Activated CD4-positive, alpha-beta T cell treated with anti-CD3 and anti-CD28 coated beads, Interleukin-2, amount 50 U/mL, for 1 hour (primary cell): ENCODE measurements around the gene PIK3AP1.

ENCODE experiments used
- DNase-seq: peaks from one replicate; pipeline ENCODE4 v3.0.0-alpha.2; 2020

Gene PIK3AP1

DNA sequence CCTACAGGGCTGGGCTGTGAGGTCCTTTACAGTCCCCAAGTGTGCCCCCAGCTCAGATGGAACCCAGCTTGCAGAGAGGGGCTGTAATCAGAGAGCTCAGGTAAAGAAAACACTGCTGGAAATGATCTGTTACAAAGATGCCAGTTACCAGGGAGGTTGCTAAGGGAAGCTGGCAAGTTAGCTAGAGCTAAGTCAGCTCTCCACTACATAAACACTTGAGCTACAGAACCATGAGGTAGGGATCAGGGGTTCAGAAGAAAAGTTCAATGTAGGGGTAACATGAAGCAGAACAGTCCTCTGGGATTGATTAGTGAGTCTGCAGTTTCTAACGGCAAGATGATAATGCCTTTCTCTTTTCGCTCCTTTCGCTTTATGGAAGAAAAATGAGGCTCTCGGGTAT lies 80.4 kb downstream of the PIK3AP1 start:
- no peak for DNase-seq

GRCh38 chr10:96638696-96639095 lies 81.6 kb downstream of the PIK3AP1 start:
- no peak for DNase-seq

GRCh38 chr10:96638120-96638519 lies 82.2 kb downstream of the PIK3AP1 start:
- DNase-seq, result no peak

GRCh38 chr10:96637709-96638108 lies 82.6 kb downstream of the PIK3AP1 start:
- DNase-seq, result no peak

- no peak for DNase-seq
These were observed 83.8 kb downstream of the PIK3AP1 start for GRCh38 chr10:96636551-96636950.

DNA sequence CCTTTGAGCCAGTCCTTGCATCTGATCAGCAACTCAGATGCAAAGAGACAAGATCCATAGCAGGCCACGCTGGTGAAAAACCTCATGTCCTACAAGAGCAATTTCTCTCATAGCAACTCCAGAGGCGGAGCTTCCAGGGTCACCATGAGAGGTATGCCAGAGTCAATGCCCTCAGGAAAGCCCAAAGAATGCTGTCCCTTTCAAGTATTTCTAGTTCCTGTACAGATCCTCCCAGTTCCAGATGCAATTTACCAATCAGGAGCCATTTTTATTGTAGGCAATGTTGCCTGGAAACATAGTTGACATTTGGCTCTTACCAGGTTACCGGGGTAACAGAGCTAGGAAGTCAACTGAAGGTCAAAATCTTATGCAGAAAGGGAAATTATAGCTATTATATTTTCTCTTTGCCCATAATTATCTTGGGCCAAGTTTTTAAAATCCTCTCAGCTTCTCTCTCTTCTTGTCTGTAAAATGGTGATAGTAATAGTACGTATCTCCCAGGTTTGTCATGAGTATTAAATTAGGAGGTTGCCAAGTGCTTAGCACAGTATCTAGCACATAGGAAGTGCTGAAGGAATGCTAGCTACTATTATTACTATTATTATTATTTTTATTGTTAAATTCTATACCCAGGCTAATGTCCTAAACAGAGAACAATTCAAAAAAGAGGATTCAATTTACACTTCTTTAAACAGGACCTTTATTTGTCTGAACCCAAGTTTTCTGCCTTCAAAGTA lies 87.2 kb downstream of the PIK3AP1 start:
- no peak for DNase-seq

GRCh38 chr10:96627292-96627691 lies 93.0 kb downstream of the PIK3AP1 start:
- DNase-seq, result no peak

DNA sequence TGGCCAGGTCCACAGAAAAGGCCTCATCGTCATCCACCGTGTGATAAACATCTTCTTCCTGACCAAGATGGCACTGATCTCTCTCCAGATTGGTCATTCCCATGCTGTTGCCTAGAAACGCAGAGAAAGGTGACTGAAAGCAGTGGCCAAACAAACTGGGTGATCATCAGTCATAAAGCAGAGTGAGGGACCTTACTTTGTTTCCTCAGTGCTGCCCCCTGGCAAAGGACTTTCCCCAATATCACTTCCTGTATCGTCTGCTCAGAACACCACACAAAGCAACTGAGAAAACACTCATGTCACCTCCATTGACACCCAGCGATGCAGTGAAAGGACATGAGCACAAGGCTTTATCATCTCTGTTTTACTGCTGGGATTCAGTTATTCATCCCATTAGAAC lies 93.5 kb downstream of the PIK3AP1 start:
- no peak for DNase-seq

GRCh38 chr10:96625173-96625572 lies 95.1 kb downstream of the PIK3AP1 start:
- no peak for DNase-seq

GRCh38 chr10:96622013-96622787 lies 98.1 kb downstream of the PIK3AP1 start:
- DNase-seq, result no peak

- no peak for DNase-seq
These were observed 100.2 kb downstream of the PIK3AP1 start for GRCh38 chr10:96619796-96620773.

GRCh38 chr10:96619120-96619519 lies 101.2 kb downstream of the PIK3AP1 start:
- DNase-seq, result no peak

DNA sequence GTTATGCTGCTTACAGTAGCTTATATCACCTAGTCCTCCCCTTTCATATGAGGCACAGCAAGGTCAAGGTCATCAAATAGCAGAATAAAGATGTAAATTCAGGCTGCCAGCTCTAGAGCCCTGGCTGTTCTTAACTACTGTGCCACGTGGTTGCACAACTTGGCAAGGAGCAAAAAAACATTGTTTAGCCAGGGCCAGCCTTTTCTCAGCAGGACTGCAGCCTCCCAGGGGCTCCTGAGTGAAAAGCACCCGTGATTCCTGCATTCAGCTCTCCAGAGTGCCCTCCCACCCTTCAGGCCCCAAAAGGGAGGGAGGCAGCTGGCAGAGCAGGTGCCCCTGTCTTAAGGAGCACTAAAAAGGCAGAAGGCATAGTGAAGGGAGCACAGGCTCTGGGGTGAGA lies 101.7 kb downstream of the PIK3AP1 start:
- DNase-seq, result no peak

- no peak for DNase-seq
These were observed 103.4 kb downstream of the PIK3AP1 start for GRCh38 chr10:96616961-96617360.

- no peak for DNase-seq
These were observed 105.8 kb downstream of the PIK3AP1 start for GRCh38 chr10:96614515-96614914.

DNA sequence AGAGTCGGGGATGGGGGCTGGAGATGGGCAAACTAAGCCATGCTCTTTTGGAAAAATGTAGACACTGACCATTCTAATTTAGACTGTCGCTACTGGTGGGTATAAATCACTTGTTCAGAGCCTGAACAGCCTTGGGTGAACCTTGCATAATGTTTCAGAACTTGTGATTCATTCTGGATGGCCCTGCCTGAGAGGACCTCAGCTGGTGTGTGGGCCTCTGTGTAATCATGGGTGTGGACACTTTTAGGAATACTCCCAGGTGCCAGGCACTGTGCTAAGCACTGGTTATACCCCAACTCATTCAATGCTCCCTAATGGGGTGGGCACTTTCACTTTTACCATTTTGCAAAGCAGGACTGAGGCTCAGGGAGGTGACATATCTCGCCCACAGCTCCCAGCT lies 106.7 kb downstream of the PIK3AP1 start:
- DNase-seq, result no peak

GRCh38 chr10:96612055-96612830 lies 108.1 kb downstream of the PIK3AP1 start:
- DNase-seq, result no peak

DNA sequence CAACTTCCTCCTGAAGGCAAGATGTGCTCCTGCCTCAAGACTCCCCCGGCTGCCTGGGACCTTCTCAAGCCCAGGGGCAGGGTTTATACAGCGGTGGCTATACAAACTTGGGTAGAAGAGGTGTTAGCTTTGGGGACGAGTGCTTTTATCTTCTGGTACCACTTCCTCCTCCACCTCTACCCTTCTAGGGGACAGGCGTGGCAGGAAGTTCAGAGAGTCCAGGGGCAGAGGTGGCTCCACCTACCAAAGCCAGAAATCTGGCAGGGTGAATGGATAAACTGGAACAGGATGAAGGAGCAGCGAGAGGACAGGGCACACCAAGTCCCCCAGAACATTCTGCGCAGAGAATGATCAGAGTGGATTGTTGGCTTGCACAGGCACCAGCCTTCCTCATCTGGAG lies 109.5 kb downstream of the PIK3AP1 start:
- no peak for DNase-seq

DNA sequence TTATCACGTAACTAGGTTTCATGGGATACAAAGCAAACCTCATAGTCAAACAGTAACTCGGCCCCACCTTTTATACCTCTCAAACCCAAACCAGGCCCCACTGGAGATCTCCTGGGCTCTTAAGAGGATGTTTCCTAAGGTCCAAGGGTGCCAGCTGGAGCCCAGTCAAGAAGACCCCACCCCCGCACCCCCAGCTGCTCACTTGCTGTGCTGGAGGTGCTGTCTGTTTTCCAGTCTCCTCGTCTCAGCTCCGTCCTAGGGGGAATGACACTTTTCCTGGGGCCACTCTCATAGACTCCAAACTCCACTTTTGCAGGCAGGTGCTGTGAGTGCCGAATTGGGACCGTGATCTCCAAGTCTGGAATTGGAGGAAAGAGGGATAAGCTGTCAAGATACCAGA lies 110.8 kb downstream of the PIK3AP1 start:
- DNase-seq, result no peak

- no peak for DNase-seq
These were observed 111.5 kb downstream of the PIK3AP1 start for GRCh38 chr10:96608805-96609204.

GRCh38 chr10:96608262-96608661 lies 112.1 kb downstream of the PIK3AP1 start:
- DNase-seq, result no peak

GRCh38 chr10:96606946-96607345 lies 113.4 kb downstream of the PIK3AP1 start:
- no peak for DNase-seq
